ENCODE results near the gene SLC33A1.

The SLC33A1 gene

DNA sequence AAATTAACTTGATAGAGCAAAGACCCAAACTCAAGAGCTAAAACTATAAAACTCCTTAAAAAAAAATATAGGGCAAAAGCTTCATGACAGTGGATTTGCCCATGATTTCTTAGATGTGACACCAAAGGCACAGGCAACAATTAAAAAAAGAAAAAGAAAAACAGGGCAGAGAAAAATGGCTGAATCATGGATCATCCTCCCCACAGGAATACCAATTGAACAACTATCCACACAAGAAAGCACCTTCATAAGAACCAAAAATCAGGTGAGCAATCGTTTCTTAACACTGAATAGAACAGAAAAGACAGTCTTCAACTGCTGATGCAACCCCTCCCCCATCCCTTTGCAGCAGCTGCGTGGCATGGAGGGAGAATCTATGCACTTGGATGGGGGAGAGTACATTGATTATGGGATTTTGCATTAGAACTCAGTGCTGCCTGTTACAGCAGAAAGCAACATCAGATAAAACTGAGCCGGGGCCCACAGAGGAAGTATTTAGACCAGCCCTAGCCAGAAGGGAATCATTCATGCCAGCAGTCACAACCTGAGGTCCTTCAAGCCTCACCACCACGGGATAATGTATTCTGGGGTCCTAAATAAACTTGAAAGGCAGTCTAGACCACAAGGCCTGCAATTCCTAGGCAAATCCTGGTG, 63.8 kb downstream of the SLC33A1 start:
- no peak for DNase-seq

DNA sequence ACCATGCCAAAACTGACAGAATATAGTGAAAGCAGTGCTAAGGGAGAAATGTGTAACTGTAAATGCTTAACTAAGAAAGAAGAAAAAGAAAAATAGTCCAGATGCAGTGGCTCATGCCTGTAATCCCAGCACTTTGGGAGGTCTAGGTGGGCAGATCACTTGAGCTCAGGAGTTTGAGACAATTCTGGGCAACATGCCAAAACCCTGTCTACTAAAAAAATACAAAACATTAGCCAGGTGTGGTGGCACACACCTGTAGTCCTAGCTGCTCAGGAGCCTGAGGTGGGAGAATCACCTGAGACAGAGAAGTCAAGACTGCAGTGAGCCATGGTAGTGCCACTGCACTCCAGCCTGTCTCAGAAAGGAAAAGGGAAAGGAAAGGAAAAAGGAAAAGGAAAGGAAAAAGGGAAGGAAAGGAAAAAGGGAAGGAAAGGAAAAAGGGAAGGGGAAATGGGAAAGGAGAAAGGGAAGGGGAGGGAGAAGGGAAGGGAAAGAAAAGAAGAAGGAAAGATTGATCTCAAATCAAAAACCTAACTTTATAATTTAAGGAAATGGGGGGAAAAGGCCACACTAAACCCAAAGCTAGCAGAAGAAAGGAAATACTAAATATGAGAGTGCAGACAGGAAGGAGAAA, 68.4 kb downstream of the SLC33A1 start:
- DNase-seq, result peak; percentile 71

- no peak for DNase-seq
These were observed 71.8 kb downstream of the SLC33A1 start for GRCh38 chr3:155782390-155782953.

DNA sequence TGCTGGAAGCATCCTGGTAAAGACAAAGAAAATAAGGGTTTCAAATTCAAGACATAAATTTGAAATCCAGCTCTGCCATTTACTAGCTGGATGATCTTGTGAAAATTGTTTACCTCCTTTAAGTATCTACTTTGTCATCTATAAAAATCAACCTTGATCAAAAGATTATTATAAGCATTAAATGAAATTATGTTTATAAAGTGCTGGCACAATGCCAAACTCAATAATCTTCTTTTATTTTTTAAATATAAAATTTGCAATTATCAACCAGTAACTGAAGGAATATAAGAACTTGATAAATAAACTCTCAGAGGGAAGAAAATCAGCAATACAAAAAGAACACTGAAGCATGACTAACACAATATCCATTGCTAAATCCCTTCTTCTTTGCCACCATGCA, 73.9 kb downstream of the SLC33A1 start:
- no peak for DNase-seq

DNA sequence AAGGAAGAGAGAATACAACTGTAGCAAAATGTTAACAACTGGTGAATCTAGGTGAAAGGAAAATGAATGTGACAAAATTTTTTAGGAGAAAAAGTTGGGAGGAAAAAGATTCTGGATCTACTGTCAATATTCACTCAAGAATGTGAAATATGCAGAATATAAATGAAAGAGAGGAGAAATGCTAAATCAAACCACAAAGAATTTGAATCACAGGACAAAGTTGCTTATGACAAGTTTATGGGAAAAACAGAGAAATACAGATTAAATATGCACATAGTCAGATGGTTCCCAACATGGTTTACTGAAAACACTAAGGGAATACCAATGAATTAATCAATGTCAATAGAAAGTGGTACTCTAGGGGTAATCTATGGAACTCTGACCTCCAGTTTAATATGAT, 75.8 kb downstream of the SLC33A1 start:
- DNase-seq, result no peak

- DNase-seq, result no peak
These were observed 81.4 kb downstream of the SLC33A1 start for GRCh38 chr3:155772801-155773200.

GRCh38 chr3:155771126-155771525, 83.1 kb downstream of the SLC33A1 start:
- no peak for DNase-seq

Data from DMS79 treated with DMSO at 0.1 percent for 48 hours (cell line).